ENCODE measurements around the gene ATN1.
A peak's percentile ranks its signal among the peaks of the same experiment; 100 is the strongest.
"Not testable (repeated sequence)": the region's sequence is repeated elsewhere in the genome, so short reads cannot be mapped to it uniquely, and the experiment has no call there.

ATN1 gene

GRCh38 chr12:6927379-6928021 lies at the start of gene ATN1:
Gene ATN1, plus strand, starts transcription at chr12:6927959. Its CDS starts 6,043 bp downstream, at chr12:6934002.
- no peak for DNase-seq

DNA sequence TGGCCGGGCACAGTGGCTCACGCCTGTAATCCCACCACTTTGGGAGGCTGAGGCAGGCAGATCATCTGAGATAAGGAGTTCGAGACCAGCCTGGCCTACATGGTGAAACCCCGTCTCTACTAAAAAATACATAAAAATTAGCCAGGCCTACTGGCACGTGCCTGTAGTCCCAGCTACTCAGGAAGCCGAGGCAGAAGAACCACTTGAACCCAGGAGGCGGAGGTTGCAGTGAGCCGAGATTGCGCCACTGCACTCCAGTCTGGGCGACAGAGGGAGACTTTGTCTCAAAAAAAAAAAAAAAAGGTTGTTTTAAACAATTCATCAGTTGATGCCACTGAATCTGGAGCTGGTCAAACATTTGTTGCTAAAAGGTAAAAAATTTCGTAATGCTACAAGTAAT lies 47.9 kb upstream of the ATN1 start:
- DNase-seq, result not testable (repeated sequence)

DNA sequence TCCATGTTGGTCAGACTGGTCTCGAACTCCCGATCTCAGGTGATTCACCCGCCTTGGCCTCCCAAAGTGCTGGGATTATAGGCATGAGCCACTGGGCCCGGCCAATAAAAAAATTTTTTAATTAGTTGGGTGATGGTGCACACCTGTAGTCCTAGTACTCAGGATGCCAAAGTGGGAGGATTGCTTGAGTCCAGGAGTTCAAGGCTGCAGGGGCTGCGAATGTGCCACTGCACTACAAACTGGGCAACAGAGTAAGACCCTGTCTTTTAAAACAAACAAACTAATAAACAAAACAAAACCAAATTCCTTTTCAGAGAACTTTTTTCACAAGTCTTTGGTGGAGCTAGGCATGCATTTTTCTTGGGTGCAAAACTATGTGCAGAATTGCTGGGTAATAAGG lies 44.5 kb upstream of the ATN1 start:
- no peak for DNase-seq

GRCh38 chr12:6883683-6884082 lies 44.1 kb upstream of the ATN1 start:
- no peak for DNase-seq

GRCh38 chr12:6884539-6884938 lies 43.2 kb upstream of the ATN1 start:
- no peak for DNase-seq

- not testable (repeated sequence) for DNase-seq
These were observed 41.4 kb upstream of the ATN1 start for GRCh38 chr12:6886206-6886999.

- DNase-seq, result no peak
These were observed 40.3 kb upstream of the ATN1 start for GRCh38 chr12:6887460-6887859.

DNA sequence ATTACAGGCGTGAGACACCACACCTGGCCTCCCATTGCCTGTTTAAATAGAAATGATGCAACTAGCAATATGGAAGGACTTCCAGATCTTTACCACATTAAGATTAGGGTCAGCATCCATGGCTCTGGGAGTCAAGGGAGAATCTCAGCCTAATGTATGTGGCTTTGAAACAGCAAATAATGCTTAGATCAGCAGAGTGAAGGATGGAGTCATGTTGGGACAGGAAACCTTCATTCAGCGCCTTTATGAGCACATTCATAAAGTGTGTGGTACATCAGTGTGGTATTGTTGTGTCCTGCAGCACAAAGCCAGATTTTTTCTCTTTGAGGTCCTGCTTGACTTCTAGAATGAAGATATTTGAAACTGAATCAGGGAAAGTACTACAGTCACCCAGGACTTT lies 39.4 kb upstream of the ATN1 start:
- DNase-seq, result no peak

GRCh38 chr12:6888794-6889193 lies 39.0 kb upstream of the ATN1 start:
- DNase-seq, result not testable (repeated sequence)

- DNase-seq, result not testable (repeated sequence)
These were observed 37.8 kb upstream of the ATN1 start for GRCh38 chr12:6889775-6890573.

- DNase-seq, result peak; percentile 74
These were observed 36.7 kb upstream of the ATN1 start for GRCh38 chr12:6890789-6891645.

DNA sequence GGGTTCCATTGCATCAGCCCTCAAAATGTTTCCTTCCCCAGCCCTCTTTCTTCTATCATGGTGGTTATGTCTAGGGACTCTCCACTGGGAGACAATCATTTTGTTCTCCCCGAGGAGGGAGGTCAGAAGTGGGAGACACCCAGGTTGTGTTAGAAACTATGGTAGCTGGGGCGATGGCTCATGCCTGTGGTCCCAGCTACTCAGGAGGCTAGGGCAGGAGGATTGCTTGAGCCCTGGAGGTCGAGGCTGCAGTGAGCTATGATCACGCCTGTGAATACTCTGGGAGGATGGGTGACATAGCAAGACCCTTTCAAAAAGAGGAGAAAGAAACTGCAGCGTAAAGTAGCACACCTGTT lies 36.1 kb upstream of the ATN1 start:
- DNase-seq, result no peak

DNA sequence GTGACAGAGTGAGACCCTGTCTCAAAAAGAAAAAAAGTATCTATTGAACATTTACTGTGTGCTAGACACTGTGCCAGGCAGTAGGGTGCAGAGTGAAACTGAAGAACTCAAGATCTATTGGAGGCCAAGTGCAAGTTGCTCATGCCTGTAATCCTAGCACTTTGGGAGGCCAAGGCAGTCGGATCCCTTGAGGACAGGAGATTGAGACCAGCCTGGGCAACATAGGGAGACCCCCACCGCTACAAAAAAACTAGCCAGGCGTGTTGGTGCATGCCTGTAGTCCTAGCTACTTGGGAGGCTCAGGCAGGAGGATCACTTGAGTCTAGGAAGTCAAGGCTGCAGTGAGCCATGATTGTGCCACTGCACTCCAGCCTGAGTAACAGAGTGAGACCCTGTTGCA lies 35.1 kb upstream of the ATN1 start:
- DNase-seq, result not testable (repeated sequence)

- no peak for DNase-seq
These were observed 33.4 kb upstream of the ATN1 start for GRCh38 chr12:6894321-6894720.

GRCh38 chr12:6896846-6897435 lies 30.8 kb upstream of the ATN1 start:
- no peak for DNase-seq

DNA sequence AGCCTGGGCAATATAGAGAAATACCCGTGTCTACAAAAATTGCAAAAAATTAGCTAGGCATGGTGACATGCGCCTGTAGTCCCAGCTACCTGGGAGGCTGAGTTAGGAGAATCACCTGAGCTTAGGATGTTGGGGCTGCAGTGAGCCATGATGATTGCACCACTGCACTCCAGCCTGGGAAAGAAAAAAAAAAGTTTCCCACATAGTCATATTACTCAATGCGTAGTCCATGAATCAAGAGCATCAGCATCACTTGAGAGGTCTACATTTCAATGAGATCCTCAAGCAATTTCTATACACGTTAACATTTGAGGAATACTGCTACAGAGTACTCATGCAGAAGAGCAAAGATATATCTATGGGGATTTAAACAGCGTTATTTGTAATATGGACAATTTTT lies 28.3 kb upstream of the ATN1 start:
- DNase-seq, result no peak

DNA sequence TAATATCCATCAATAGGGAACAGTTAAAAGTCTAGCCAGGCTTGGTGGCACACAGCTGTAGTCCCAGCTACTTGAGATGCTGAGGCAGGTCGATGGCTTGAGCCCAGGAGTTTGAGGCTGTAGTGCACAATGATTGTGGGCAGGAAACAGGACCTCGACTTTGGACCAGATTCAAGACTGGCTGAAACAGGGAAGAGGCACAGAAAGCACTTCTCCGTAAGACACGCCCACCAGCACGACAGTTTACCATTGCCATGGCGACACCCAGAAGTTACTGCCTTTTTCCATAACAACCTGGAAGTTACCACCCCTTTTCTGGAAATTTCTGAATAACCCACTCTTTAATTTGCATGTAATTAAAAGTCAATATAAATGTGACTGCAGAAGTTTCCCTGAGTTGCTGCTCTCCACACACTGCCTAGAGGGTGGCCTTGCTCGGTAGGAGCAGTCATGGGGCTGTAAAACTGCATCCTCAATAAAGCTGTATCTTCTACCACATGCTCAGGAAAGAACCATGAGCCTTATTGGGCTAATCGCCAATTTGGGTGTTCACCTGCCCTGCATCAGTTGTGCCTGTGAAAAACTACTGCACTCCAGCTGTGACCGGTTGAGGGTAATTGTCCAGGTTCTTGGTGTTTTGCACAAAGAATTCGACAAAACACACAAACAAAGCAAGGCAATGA lies 27.8 kb upstream of the ATN1 start:
- no peak for DNase-seq

DNA sequence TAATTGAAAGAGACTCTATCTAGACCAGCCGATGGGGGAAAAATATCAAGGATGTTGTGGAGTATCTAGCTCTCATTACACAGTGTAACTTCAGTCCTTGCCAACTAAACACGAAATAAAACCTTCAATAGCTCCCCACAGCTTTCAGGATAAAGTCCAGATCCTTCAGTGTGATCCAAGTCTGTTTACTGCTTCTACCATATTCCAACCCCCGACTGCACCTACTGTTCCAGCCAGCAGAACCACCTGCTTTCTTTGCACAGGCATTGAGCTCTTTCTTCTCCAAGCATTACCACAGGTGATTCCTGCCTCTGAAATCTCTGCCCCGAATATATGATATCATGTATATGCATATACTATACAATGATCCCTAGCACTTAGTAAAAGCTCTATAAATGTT lies 25.3 kb upstream of the ATN1 start:
- DNase-seq, result no peak

DNA sequence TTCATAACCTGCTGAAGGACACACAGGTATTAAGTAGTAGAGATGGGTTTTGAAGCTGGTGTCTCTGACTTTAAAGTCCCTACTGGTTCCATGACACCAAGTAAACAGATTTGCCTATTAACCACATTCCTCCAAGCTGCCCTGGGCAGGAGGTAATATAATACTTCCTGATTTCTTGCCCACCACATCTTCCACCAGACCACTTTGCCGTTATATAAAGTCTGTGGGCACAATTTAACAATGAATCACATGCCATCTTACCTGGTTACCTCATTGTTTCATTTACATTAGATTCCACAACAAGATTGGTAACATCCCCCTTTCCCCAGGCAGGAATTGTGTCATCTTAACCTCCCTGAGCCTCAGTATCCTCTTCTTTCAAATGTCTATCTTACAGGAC lies 24.0 kb upstream of the ATN1 start:
- DNase-seq, result no peak

DNA sequence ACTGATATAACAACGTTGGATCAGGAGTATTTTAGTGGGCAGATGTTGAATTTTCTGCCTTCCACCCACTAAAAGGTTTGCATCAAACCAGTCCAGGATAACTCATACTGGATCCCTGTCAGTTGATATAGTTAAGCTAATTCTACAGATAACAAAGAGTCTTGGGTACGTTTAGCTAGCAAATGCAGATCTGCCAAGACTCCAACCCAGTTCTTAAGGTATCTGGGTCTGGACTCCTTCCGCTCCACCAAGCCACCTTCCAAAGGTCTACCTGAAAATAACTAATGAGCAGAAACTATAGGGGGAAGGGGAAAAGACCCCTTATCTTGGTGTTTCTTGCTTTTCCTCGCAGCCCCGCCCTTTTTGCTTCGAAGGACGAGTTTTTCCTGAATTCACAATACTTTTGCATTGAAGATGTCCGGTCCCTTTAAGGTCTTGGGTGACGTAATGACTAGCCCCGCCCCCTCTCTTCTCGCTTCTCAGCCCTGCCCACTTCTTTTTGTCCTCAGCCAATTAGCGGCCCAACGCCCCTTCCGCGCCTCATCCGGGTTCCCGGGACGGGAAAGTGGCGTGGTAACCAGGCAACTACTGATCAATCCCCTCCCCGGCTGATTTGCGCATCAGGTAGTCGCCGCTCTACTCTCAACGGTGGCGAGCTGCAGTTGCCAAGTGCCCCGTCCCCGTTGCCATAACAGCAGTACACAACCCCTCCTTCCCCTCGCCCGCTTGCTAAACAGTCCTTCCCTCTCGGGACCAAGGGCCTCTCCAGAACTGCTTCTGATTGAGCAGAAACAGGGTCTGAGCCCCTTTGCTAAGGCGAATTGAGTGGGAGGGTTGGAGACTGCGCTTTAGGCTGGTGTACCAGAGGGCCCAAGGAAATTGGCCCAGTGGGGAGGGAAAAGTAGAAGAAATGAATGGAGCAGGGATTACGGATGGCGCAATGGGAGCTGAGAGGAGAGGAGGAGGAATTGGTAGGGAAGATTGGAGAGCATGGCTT lies 23.2 kb upstream of the ATN1 start, which contains the start of gene LRRC23:
Gene LRRC23, plus strand, starts transcription at position 543 of the 997 bp plus-strand sequence. CDS start 812 bp downstream, outside the sequence.
- DNase-seq, result peak; percentile 53
